Measurements from ENCODE around the gene BPIFB6. TPM values are rescaled to one million over a fixed set of nuclear protein-coding genes. Genes with fewer than 3 reads are reported as not detected.

BPIFB6 gene
- total and polyA plus RNA-seq, 2 of the 4 experiments (the other 2 are of a cell fraction) = not detected

GRCh38 chr20:33053291-33054106 is 22.1 kb downstream of the BPIFB6 start, which contains the start of gene BPIFB3:
TSS of gene BPIFB3 (plus strand) at chr20:33053903. CDS start at chr20:33055436, 1,533 bp downstream.
- Histone ChIP-seq H3K27ac (ENCODE audit: insufficient read depth, low read length) (no peak within 1 kb of the TSS), H3K4me2 (ENCODE audit: low read depth, low read length) (no peak within 1 kb of the TSS)

More at GRCh38 chr20:33053291-33054106, 22.1 kb downstream of the BPIFB6 start, which contains the start of gene BPIFB3:
- POLR2A ChIA-PET (ENCODE audit: unreplicated experiment) = no interaction called here
- CTCF ChIA-PET = no interaction called here
- no peak within 1 kb of the TSS for H2AFZ ChIP-seq (replicated peaks; ENCODE audit: low read length, poor library complexity)
- intact Hi-C loops (cut with micrococcal nuclease) = no loop called here
- in situ Hi-C loops (cut with MboI; ENCODE audit: low sequenced_read_pairs) = no loop called here
- no peak within 1 kb of the TSS for H3K4ac ChIP-seq (ENCODE audit: low read depth, low read length)
- no peak within 1 kb of the TSS for H3K23ac ChIP-seq (ENCODE audit: low read depth, low read length)
- H2AK5ac ChIP-seq (ENCODE audit: low read depth, low read length) = no peak within 1 kb of the TSS
- no peak for TF ChIP-seq FOS (IDR thresholded peaks at IDR 0.05; ENCODE audit: low read depth, low read length)
- no peak for TF ChIP-seq MXI1 (IDR thresholded peaks at IDR 0.05; ENCODE audit: borderline replicate concordance, low read depth, low read length)
- no peak for TF ChIP-seq USF2 (IDR thresholded peaks at IDR 0.05; ENCODE audit: low read depth, low read length)
- TF ChIP-seq POLR2A (IDR thresholded peaks at IDR 0.05; ENCODE audit: low read depth, low read length) = no peak
- no peak for TF ChIP-seq RCOR1 (IDR thresholded peaks at IDR 0.05; ENCODE audit: insufficient replicate concordance, low read length)
- TF ChIP-seq MAZ (IDR thresholded peaks at IDR 0.05; ENCODE audit: borderline replicate concordance, low read depth, low read length) = no peak
- TF ChIP-seq RAD21 (IDR thresholded peaks at IDR 0.05; ENCODE audit: low read length) = no peak
- no peak for TF ChIP-seq ELK1 (IDR thresholded peaks at IDR 0.05; ENCODE audit: borderline replicate concordance, low read depth, low read length)
- TF ChIP-seq NFE2L2 (IDR thresholded peaks at IDR 0.05; ENCODE audit: low read depth, low read length) = no peak
- no peaks in the 10 kb centered on the region for H3K4me1 ChIP-seq (ENCODE audit: control insufficient read depth, insufficient read depth, low read length)
- ATAC-seq (ENCODE audit: low read depth) = no peak
- no peaks in the 10 kb centered on the region for H3K36me3 ChIP-seq (ENCODE audit: control insufficient read depth, insufficient read depth, low read length)
- BruUV-seq (replicated peaks) = no TSS peak
- H4K5ac ChIP-seq (ENCODE audit: low read depth, low read length) = no peak within 1 kb of the TSS
- no peak within 1 kb of the TSS for H4K91ac ChIP-seq (ENCODE audit: insufficient read depth, low read depth, low read length)
- no peak within 1 kb of the TSS for H3K9ac ChIP-seq (ENCODE audit: low read depth, low read length)
- no peak within 1 kb of the TSS for H3K14ac ChIP-seq (replicated peaks; ENCODE audit: low read depth, low read length)
- H3K4me3 ChIP-seq (ENCODE audit: insufficient read depth, low read depth, low read length) = no peak within 1 kb of the TSS
- no peak within 1 kb of the TSS for H4K8ac ChIP-seq (ENCODE audit: low read depth in 2 of 2, low read length in 2 of 2)
- H2BK15ac ChIP-seq (ENCODE audit: low read depth, low read length) = no peak within 1 kb of the TSS
- 50% methylated on average over 8 of the region's 25 CpGs; no CpG with 5 or more reads in 1 of the 2 experiments for WGBS, 2 experiments (ENCODE audit: extremely low coverage in 2 of 2, insufficient read length in 1 of 2)
- H2BK120ac ChIP-seq (ENCODE audit: low read depth, low read length) = no peak within 1 kb of the TSS
- H2BK20ac ChIP-seq (ENCODE audit: low read depth, low read length) = no peak within 1 kb of the TSS
- H3K18ac ChIP-seq (ENCODE audit: low read depth, low read length) = no peak within 1 kb of the TSS
- no peaks in the 10 kb centered on the region for H3K79me1 ChIP-seq (ENCODE audit: low read depth in 1 of 2, low read length in 2 of 2)
- H3K9me3 ChIP-seq (ENCODE audit: control insufficient read depth, insufficient read depth, low read length) = no peaks in the 10 kb centered on the region
- no peak within 1 kb of the TSS for H2AK9ac ChIP-seq (replicated peaks; ENCODE audit: low read depth, low read length, poor library complexity)
- dilution Hi-C loops (cut with HindIII; ENCODE audit: low sequenced_read_pairs, unreplicated experiment) = no loop called here
- H3K9me1 ChIP-seq (ENCODE audit: insufficient read depth, low read length) = no peaks in the 10 kb centered on the region
- H3K56ac ChIP-seq (ENCODE audit: extremely low read depth, insufficient read depth, low read length) = no peak within 1 kb of the TSS
- H4K20me1 ChIP-seq (ENCODE audit: insufficient read depth, low read length) = no peaks in the 10 kb centered on the region
- no peak within 1 kb of the TSS for H2BK5ac ChIP-seq (ENCODE audit: low read depth, low read length, poor library complexity, severe bottlenecking)
- no peak for DNase-seq
- H3K27me3 ChIP-seq (ENCODE audit: control insufficient read depth, insufficient read depth, low read length) = peaks cover 2% of the 10 kb centered on the region; the same call in 1 of the 2 replicates

Measured in IMR-90 (cell line).